Mesendoderm (in vitro differentiated cells): ENCODE results near the gene NR3C1.

Experiments
- DNase-seq: peaks from one replicate; pipeline ENCODE4 v3.0.0; 2013
- H2AK5ac ChIP-seq: 2 replicates; pipeline ENCODE4 v1.6.1; 2013; ENCODE audit warnings: low read length, inconsistent platforms
- H2BK120ac ChIP-seq: 2 replicates; pipeline ENCODE4 v1.6.1; 2013; ENCODE audit warnings: low read depth, mild to moderate bottlenecking, low read length, moderate library complexity, mixed read lengths
- H2BK15ac ChIP-seq: replicated peaks from 2 replicates; pipeline ENCODE4 v1.6.1; 2013; ENCODE audit warnings: low read depth, mild to moderate bottlenecking, moderate library complexity
- H2BK5ac ChIP-seq: 2 replicates; pipeline ENCODE4 v1.6.1; 2013; ENCODE audit warnings: low read length, inconsistent platforms
- H3K18ac ChIP-seq: 2 replicates; pipeline ENCODE4 v1.6.1; 2013; ENCODE audit warnings: mild to moderate bottlenecking, low read length, mixed read lengths
- H3K23ac ChIP-seq: one replicate; pipeline ENCODE4 v1.6.1; 2013; ENCODE audit warnings: low read length
- H3K27ac ChIP-seq: 2 replicates; pipeline ENCODE4 v1.5.1; 2013; ENCODE audit warnings: low read depth, mild to moderate bottlenecking, inconsistent platforms, low read length, moderate library complexity
- H3K27me3 ChIP-seq: 2 replicates; pipeline ENCODE4 v1.6.1; 2013; ENCODE audit warnings: low read length, control low read depth, mild to moderate bottlenecking, inconsistent platforms; ENCODE audit not compliant: insufficient read depth, poor library complexity
- H3K36me3 ChIP-seq: 2 replicates; pipeline ENCODE4 v1.6.1; 2013; ENCODE audit warnings: low read length, inconsistent platforms; ENCODE audit not compliant: control insufficient read depth, insufficient read depth
- H3K4ac ChIP-seq: one replicate; pipeline ENCODE4 v1.6.1; 2013; ENCODE audit warnings: low read depth, mild to moderate bottlenecking, low read length, moderate library complexity
- H3K4me1 ChIP-seq: 2 replicates; pipeline ENCODE4 v1.6.1; 2013; ENCODE audit warnings: low read depth, low read length, inconsistent platforms; ENCODE audit not compliant: control insufficient read depth
- H3K4me2 ChIP-seq: 2 replicates; pipeline ENCODE4 v1.6.1; 2013; ENCODE audit warnings: low read length
- H3K4me3 ChIP-seq: 2 replicates; pipeline ENCODE4 v1.5.1; 2013; ENCODE audit warnings: mild to moderate bottlenecking, low read length
- H3K56ac ChIP-seq: one replicate; pipeline ENCODE4 v1.6.1; 2013; ENCODE audit warnings: low read length
- H3K79me1 ChIP-seq: 2 replicates; pipeline ENCODE4 v1.6.1; 2013; ENCODE audit warnings: low read length, inconsistent platforms
- H3K79me2 ChIP-seq: 2 replicates; pipeline ENCODE4 v1.6.1; 2013; ENCODE audit warnings: mild to moderate bottlenecking, low read length; ENCODE audit not compliant: control insufficient read depth, insufficient read depth
- H3K9ac ChIP-seq: 2 replicates; pipeline ENCODE4 v1.6.1; 2013; ENCODE audit warnings: low read length, inconsistent platforms
- H4K5ac ChIP-seq: one replicate; pipeline ENCODE4 v1.6.1; 2013; ENCODE audit warnings: low read length
- H4K8ac ChIP-seq: one replicate; pipeline ENCODE4 v1.6.1; 2013; ENCODE audit warnings: low read depth, mild to moderate bottlenecking, control low read depth, low read length, moderate library complexity
- WGBS: extraction: QIAGEN DNeasy Blood & Tissue Kit; methylation state at CpG from one replicate; pipeline ENCODE4 v1.1.7; 2013; ENCODE audit warnings: low lambda C conversion rate, missing lambda C conversion rate; ENCODE audit not compliant: insufficient coverage; ENCODE audit errors: extremely low coverage; 5-methylcytosine and 5-hydroxymethylcytosine counted together

Gene NR3C1

GRCh38 chr5:143384865-143385657 is 18.4 kb downstream of the NR3C1 start:
- H3K36me3 ChIP-seq = no peaks in the 10 kb centered on the region
- no peak overlapping the region for H3K56ac ChIP-seq
- H3K4ac ChIP-seq = no peak overlapping the region
- no peak overlapping the region for H3K9ac ChIP-seq
- H2AK5ac ChIP-seq = no peak overlapping the region
- no peak overlapping the region for H3K18ac ChIP-seq
- no peaks in the 10 kb centered on the region for H3K79me2 ChIP-seq
- no peak overlapping the region for H4K5ac ChIP-seq
- H3K23ac ChIP-seq = no peak overlapping the region
- no peak overlapping the region for H2BK15ac ChIP-seq
- H4K8ac ChIP-seq = no peak overlapping the region
- H2BK120ac ChIP-seq = no peak overlapping the region
- no peak overlapping the region for H3K27ac ChIP-seq
- H3K79me1 ChIP-seq = peaks cover 6% of the 10 kb centered on the region
- no peaks in the 10 kb centered on the region for H3K4me1 ChIP-seq
- no peak overlapping the region for H2BK5ac ChIP-seq
- whole genome bisulfite sequencing = no CpG with 5 or more reads among the region's 3 CpGs
- no peak for DNase-seq
- H3K4me2 ChIP-seq = no peak overlapping the region
- H3K27me3 ChIP-seq = no peaks in the 10 kb centered on the region
- no peak overlapping the region for H3K4me3 ChIP-seq

- no peak overlapping the region for H3K4me2 ChIP-seq
- H3K18ac ChIP-seq = no peak overlapping the region
- H3K27ac ChIP-seq = no peak overlapping the region
- peaks cover 3% of the 10 kb centered on the region for H3K79me1 ChIP-seq
- no peaks in the 10 kb centered on the region for H3K4me1 ChIP-seq
- H3K4me3 ChIP-seq = no peak overlapping the region
- no peaks in the 10 kb centered on the region for H3K36me3 ChIP-seq
- H2BK15ac ChIP-seq = no peak overlapping the region
- H3K4ac ChIP-seq = no peak overlapping the region
- no peak overlapping the region for H4K8ac ChIP-seq
- DNase-seq = no peak
- no peaks in the 10 kb centered on the region for H3K79me2 ChIP-seq
- no peaks in the 10 kb centered on the region for H3K27me3 ChIP-seq
- WGBS = no CpG with 5 or more reads among the region's 3 CpGs
- H4K5ac ChIP-seq = no peak overlapping the region
- no peak overlapping the region for H2BK120ac ChIP-seq
- no peak overlapping the region for H2AK5ac ChIP-seq
- no peak overlapping the region for H3K23ac ChIP-seq
- H3K56ac ChIP-seq = no peak overlapping the region
- no peak overlapping the region for H2BK5ac ChIP-seq
- H3K9ac ChIP-seq = no peak overlapping the region
These were observed 19.5 kb downstream of the NR3C1 start for GRCh38 chr5:143383988-143384387.

- H4K5ac ChIP-seq = no peak overlapping the region
- no peak overlapping the region for H2BK15ac ChIP-seq
- peaks cover 4% of the 10 kb centered on the region for H3K4me1 ChIP-seq
- no peak overlapping the region for H3K18ac ChIP-seq
- H3K79me1 ChIP-seq = peaks cover 2% of the 10 kb centered on the region
- H3K36me3 ChIP-seq = no peaks in the 10 kb centered on the region
- H3K4ac ChIP-seq = no peak overlapping the region
- H3K27ac ChIP-seq = no peak overlapping the region
- H2AK5ac ChIP-seq = no peak overlapping the region
- H3K23ac ChIP-seq = no peak overlapping the region
- H3K27me3 ChIP-seq = no peaks in the 10 kb centered on the region
- H2BK5ac ChIP-seq = no peak overlapping the region
- H3K4me3 ChIP-seq = no peak overlapping the region
- no CpG with 5 or more reads among the region's 2 CpGs for WGBS
- no peak for DNase-seq
- H3K79me2 ChIP-seq = no peaks in the 10 kb centered on the region
- no peak overlapping the region for H3K4me2 ChIP-seq
- H3K9ac ChIP-seq = no peak overlapping the region
- no peak overlapping the region for H3K56ac ChIP-seq
- peak overlapping the region; percentile 88 for H2BK120ac ChIP-seq
- no peak overlapping the region for H4K8ac ChIP-seq
These were observed 23.9 kb downstream of the NR3C1 start for GRCh38 chr5:143379606-143380005.

- DNase-seq = peak; percentile 97
- Histone ChIP-seq H2BK15ac (no peak overlapping the region), H3K79me2 (no peaks in the 10 kb centered on the region), H3K23ac (no peak overlapping the region), H2BK120ac (no peak overlapping the region), H3K9ac (no peak overlapping the region), H4K5ac (no peak overlapping the region), H3K79me1 (no peaks in the 10 kb centered on the region), H3K27me3 (no peaks in the 10 kb centered on the region), H3K36me3 (no peaks in the 10 kb centered on the region), H3K27ac (peak overlapping the region; percentile 20), H3K4me3 (no peak overlapping the region), H2BK5ac (no peak overlapping the region), H2AK5ac (no peak overlapping the region), H3K56ac (no peak overlapping the region), H3K4me2 (no peak overlapping the region), H4K8ac (no peak overlapping the region), H3K4ac (no peak overlapping the region), H3K4me1 (peaks cover 4% of the 10 kb centered on the region), H3K18ac (no peak overlapping the region)
- WGBS = no CpG with 5 or more reads among the region's 5 CpGs
These were observed 26.3 kb downstream of the NR3C1 start for GRCh38 chr5:143376911-143377813.

GRCh38 chr5:143376195-143376779 is 27.2 kb downstream of the NR3C1 start:
- H3K18ac ChIP-seq = no peak overlapping the region
- WGBS = no CpG with 5 or more reads among the region's 3 CpGs
- H3K23ac ChIP-seq = no peak overlapping the region
- H3K4me2 ChIP-seq = no peak overlapping the region
- H3K4me1 ChIP-seq = peaks cover 4% of the 10 kb centered on the region
- no peak overlapping the region for H2BK120ac ChIP-seq
- no peak overlapping the region for H2AK5ac ChIP-seq
- no peak overlapping the region for H4K8ac ChIP-seq
- no peak overlapping the region for H3K4me3 ChIP-seq
- no peak overlapping the region for H3K9ac ChIP-seq
- no peaks in the 10 kb centered on the region for H3K36me3 ChIP-seq
- no peaks in the 10 kb centered on the region for H3K27me3 ChIP-seq
- H4K5ac ChIP-seq = no peak overlapping the region
- H3K56ac ChIP-seq = no peak overlapping the region
- H2BK15ac ChIP-seq = no peak overlapping the region
- H3K4ac ChIP-seq = peak overlapping the region; percentile 68
- H3K27ac ChIP-seq = peak overlapping the region; percentile 20
- no peaks in the 10 kb centered on the region for H3K79me1 ChIP-seq
- no peak overlapping the region for H2BK5ac ChIP-seq
- no peaks in the 10 kb centered on the region for H3K79me2 ChIP-seq
- no peak for DNase-seq
